Measurements from ENCODE around the gene ZBBX.

DNA sequence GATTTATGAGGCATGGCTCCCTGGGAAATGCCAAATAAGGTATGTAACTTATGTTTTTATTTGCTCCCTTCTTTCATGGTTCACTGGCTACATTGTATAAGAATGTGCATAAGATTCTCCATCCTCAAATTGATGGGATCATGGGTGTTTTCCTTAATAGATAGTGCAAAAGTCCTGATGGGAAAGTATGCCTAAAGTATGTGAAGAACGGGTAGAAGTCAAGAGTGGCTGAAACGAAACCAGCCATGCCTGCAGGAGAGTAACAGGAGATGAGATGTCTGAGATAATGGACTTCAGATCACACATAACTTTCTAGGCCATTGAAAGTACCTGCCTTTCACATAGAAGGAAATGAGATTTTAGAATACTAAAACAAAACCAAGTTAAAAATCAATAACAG, 56.5 kb downstream of the ZBBX start:
- TF ChIP-seq, protein P1, sequence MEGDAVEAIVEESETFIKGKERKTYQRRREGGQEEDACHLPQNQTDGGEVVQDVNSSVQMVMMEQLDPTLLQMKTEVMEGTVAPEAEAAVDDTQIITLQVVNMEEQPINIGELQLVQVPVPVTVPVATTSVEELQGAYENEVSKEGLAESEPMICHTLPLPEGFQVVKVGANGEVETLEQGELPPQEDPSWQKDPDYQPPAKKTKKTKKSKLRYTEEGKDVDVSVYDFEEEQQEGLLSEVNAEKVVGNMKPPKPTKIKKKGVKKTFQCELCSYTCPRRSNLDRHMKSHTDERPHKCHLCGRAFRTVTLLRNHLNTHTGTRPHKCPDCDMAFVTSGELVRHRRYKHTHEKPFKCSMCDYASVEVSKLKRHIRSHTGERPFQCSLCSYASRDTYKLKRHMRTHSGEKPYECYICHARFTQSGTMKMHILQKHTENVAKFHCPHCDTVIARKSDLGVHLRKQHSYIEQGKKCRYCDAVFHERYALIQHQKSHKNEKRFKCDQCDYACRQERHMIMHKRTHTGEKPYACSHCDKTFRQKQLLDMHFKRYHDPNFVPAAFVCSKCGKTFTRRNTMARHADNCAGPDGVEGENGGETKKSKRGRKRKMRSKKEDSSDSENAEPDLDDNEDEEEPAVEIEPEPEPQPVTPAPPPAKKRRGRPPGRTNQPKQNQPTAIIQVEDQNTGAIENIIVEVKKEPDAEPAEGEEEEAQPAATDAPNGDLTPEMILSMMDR (IDR thresholded peaks at IDR 0.05): no peak
- TF ChIP-seq POLR2A (IDR thresholded peaks at IDR 0.05): no peak
